ENCODE data around the gene CLIC2. TPM values are rescaled to one million over a fixed set of nuclear protein-coding genes. Genes with fewer than 3 reads are reported as not detected.
"Not testable (repeated sequence)": the region's sequence is repeated elsewhere in the genome, so short reads cannot be mapped to it uniquely, and the experiment has no call there.

CLIC2 gene
- 10 to 100 TPM; 55.8 to 78.3 (median 71.8) TPM for total RNA-seq

- intact Hi-C loops (cut with DNase I) = no loop called here
- peak; percentile 61 to 67 for DNase-seq
- Histone ChIP-seq H3K4me1 (peaks cover 0 to 9% of the 10 kb centered on the region in 2 donors), H3K4me3 (replicated peaks in 1 of 3) (peak within 1 kb of the TSS in 2 of 3 donors; percentile 22 to 25), H3K9me3 (no peaks in the 10 kb centered on the region), H3K27me3 (no peaks in the 10 kb centered on the region), H3K36me3 (no peaks in the 10 kb centered on the region), H3K27ac (peak within 1 kb of the TSS; percentile 72 to 81 (median 79))
- TF ChIP-seq CTCF (IDR thresholded peaks at IDR 0.05) (no peak), POLR2A (IDR thresholded peaks at IDR 0.05) (peak in 1 of 2 donors; percentile 79)
- 6 to 9% methylated on average over 5 of the region's 5 CpGs for WGBS, 2 donors
Measured at GRCh38 chrX:155334486-155335336, at the start of gene CLIC2. Gene CLIC2, minus strand, starts transcription at chrX:155334614. Its CDS starts 187 bp downstream, at chrX:155334427.

GRCh38 chrX:155382529-155382967, 48.1 kb upstream of the CLIC2 start:
- H3K27ac ChIP-seq; H3K4me1 ChIP-seq; H3K27me3 ChIP-seq; H3K4me3 ChIP-seq (replicated peaks in 1 of 3); intact Hi-C loops (cut with DNase I); H3K36me3 ChIP-seq; H3K9me3 ChIP-seq; DNase-seq: not testable (repeated sequence)
- no CpG with 5 or more reads among the region's 64 CpGs for WGBS, 2 donors

GRCh38 chrX:155381843-155382528, 47.6 kb upstream of the CLIC2 start, which contains the start of gene F8A2:
Gene F8A2, plus strand, starts transcription at chrX:155382095. Its CDS starts 20 bp downstream, at chrX:155382115.
- H3K4me3 ChIP-seq (replicated peaks in 1 of 3); H3K27me3 ChIP-seq; H3K36me3 ChIP-seq; H3K27ac ChIP-seq; H3K4me1 ChIP-seq; H3K9me3 ChIP-seq; DNase-seq; intact Hi-C loops (cut with DNase I): not testable (repeated sequence)
- WGBS, 2 donors = no CpG with 5 or more reads among the region's 90 CpGs

GRCh38 chrX:155379802-155380201, 45.4 kb upstream of the CLIC2 start:
- H3K27ac ChIP-seq; H3K4me1 ChIP-seq; H3K27me3 ChIP-seq; H3K9me3 ChIP-seq; DNase-seq; H3K4me3 ChIP-seq (replicated peaks in 1 of 3); H3K36me3 ChIP-seq; intact Hi-C loops (cut with DNase I): not testable (repeated sequence)
- no CpG with 5 or more reads among the region's 7 CpGs for WGBS, 2 donors

GRCh38 chrX:155373777-155374458, 39.5 kb upstream of the CLIC2 start:
- no CpG with 5 or more reads among the region's 9 CpGs for WGBS, 2 donors
- H3K27ac ChIP-seq; intact Hi-C loops (cut with DNase I); H3K27me3 ChIP-seq; H3K4me3 ChIP-seq (replicated peaks in 1 of 3); DNase-seq; H3K9me3 ChIP-seq; H3K4me1 ChIP-seq; H3K36me3 ChIP-seq: not testable (repeated sequence)

- H3K27me3 ChIP-seq; H3K4me3 ChIP-seq (replicated peaks in 1 of 3); DNase-seq; H3K27ac ChIP-seq; H3K4me1 ChIP-seq; H3K36me3 ChIP-seq; H3K9me3 ChIP-seq; intact Hi-C loops (cut with DNase I): not testable (repeated sequence)
- WGBS, 2 donors = no CpG with 5 or more reads among the region's 7 CpGs
Measured at GRCh38 chrX:155363712-155364111, 29.3 kb upstream of the CLIC2 start.

GRCh38 chrX:155349448-155349847, 15.0 kb upstream of the CLIC2 start:
- DNase-seq; H3K9me3 ChIP-seq; H3K27me3 ChIP-seq; H3K4me1 ChIP-seq; H3K4me3 ChIP-seq (replicated peaks in 1 of 3); H3K27ac ChIP-seq; intact Hi-C loops (cut with DNase I); H3K36me3 ChIP-seq: not testable (repeated sequence)
- no CpG with 5 or more reads among the region's 4 CpGs for WGBS, 2 donors

GRCh38 chrX:155345689-155346088, 11.3 kb upstream of the CLIC2 start:
- DNase-seq; H3K4me3 ChIP-seq (replicated peaks in 1 of 3); H3K27me3 ChIP-seq; intact Hi-C loops (cut with DNase I); H3K4me1 ChIP-seq; H3K27ac ChIP-seq; H3K9me3 ChIP-seq; H3K36me3 ChIP-seq: not testable (repeated sequence)
- WGBS, 2 donors = no CpG with 5 or more reads among the region's 1 CpG

GRCh38 chrX:155335337-155335712, 911 bp upstream of the CLIC2 start:
- intact Hi-C loops (cut with DNase I); H3K9me3 ChIP-seq; DNase-seq; H3K4me3 ChIP-seq (replicated peaks in 1 of 3); H3K36me3 ChIP-seq; H3K27me3 ChIP-seq; H3K4me1 ChIP-seq: not testable (repeated sequence)
- 50 to 91% methylated on average over 1 of the region's 1 CpG for WGBS, 2 donors
- peak overlapping the region; percentile 72 to 81 (median 79) for H3K27ac ChIP-seq

Data from thyroid gland (tissue), 4 donors.